ENCODE measurements around the gene KCNK17.

- TF ChIP-seq CTCF (conservative IDR thresholded peaks at IDR 0.05; ENCODE audit: low read length): no peak
- no peak for TF ChIP-seq EZH2phosphoT487 (IDR thresholded peaks at IDR 0.05; ENCODE audit: borderline replicate concordance, low read depth, low read length)
Observed at GRCh38 chr6:39317256-39317655, 3.0 kb upstream of the KCNK17 start.
